HepG2 (cell line): ENCODE measurements around the gene PRPSAP1. TPM values are rescaled to one million over a fixed set of nuclear protein-coding genes. Genes with fewer than 3 reads are reported as not detected.

Experiments used
- AHDC1 ChIP-seq: sonication (generic); formaldehyde crosslinking; IDR thresholded peaks from 2 replicates; pipeline ENCODE4 v1.5.1; 2020; ENCODE audit warnings: mild to moderate bottlenecking, missing genetic modification reagents, borderline replicate concordance
- ARNTL ChIP-seq: sonication (generic); formaldehyde crosslinking; IDR thresholded peaks from 2 replicates; pipeline ENCODE4 v1.4.0; 2020; ENCODE audit warnings: mild to moderate bottlenecking, missing genetic modification reagents
- ATF1 ChIP-seq: IDR thresholded peaks from 2 replicates; pipeline ENCODE4 v1.6.1; 2016; ENCODE audit warnings: mild to moderate bottlenecking, control low read depth
- CBX1 ChIP-seq: IDR thresholded peaks from one replicate; pipeline ENCODE4 v1.6.1; 2016; ENCODE audit warnings: antibody characterized with exemption, low read depth
- ELF1 ChIP-seq: sonication (generic); formaldehyde crosslinking; IDR thresholded peaks from 2 replicates; pipeline ENCODE4 v1.4.0; 2020; ENCODE audit warnings: missing genetic modification reagents
- MBD4 ChIP-seq: IDR thresholded peaks from 2 replicates; pipeline ENCODE4 v1.6.1; 2012; ENCODE audit warnings: low read length, inconsistent platforms, borderline replicate concordance
- PRDM4 ChIP-seq: sonication (generic); formaldehyde crosslinking; IDR thresholded peaks from 2 replicates; pipeline ENCODE4 v1.9.0; 2021; ENCODE audit warnings: missing genetic modification reagents, borderline replicate concordance
- RBFOX2 ChIP-seq: fragments of 200-400 bp; formaldehyde crosslinking; IDR thresholded peaks from 2 replicates; pipeline ENCODE4 v1.6.1; 2017; ENCODE audit warnings: low read depth, mild to moderate bottlenecking, low read length
- SPEN ChIP-seq: sonication (generic); formaldehyde crosslinking; IDR thresholded peaks from 2 replicates; pipeline ENCODE4 v1.5.1; 2020; ENCODE audit warnings: low read depth, mild to moderate bottlenecking, missing genetic modification reagents
- THAP11 ChIP-seq: IDR thresholded peaks from 2 replicates; pipeline ENCODE4 v1.6.1; 2016; ENCODE audit warnings: missing biosample characterization, missing genetic modification reagents
- THYN1 ChIP-seq: sonication (generic); formaldehyde crosslinking; IDR thresholded peaks from 2 replicates; pipeline ENCODE4 v1.8.1; 2023; ENCODE audit warnings: low read depth, mild to moderate bottlenecking, moderate library complexity, missing genetic modification reagents, borderline replicate concordance
- ZIK1 ChIP-seq: sonication (generic); formaldehyde crosslinking; IDR thresholded peaks from 2 replicates; pipeline ENCODE4 v1.5.0; 2020; ENCODE audit warnings: mild to moderate bottlenecking, low read depth, missing genetic modification reagents, borderline replicate concordance
- ZNF207 ChIP-seq: fragments of 450-650 bp; IDR thresholded peaks from 2 replicates; pipeline ENCODE4 v1.6.1; 2016; ENCODE audit warnings: antibody characterized with exemption, borderline replicate concordance
- ZNF234 ChIP-seq: sonication (generic); formaldehyde crosslinking; conservative IDR thresholded peaks from 2 replicates; pipeline ENCODE4 v1.5.1; 2020; ENCODE audit warnings: mild to moderate bottlenecking, missing genetic modification reagents
- ZNF468 ChIP-seq: sonication (generic); formaldehyde crosslinking; IDR thresholded peaks from 2 replicates; pipeline ENCODE4 v1.8.0; 2022; ENCODE audit warnings: mild to moderate bottlenecking, moderate library complexity, missing genetic modification reagents
- ZNF558 ChIP-seq: sonication (generic); formaldehyde crosslinking; IDR thresholded peaks from 2 replicates; pipeline ENCODE4 v1.9.0; 2022; ENCODE audit warnings: mild to moderate bottlenecking, missing genetic modification reagents, borderline replicate concordance
- ZNF773 ChIP-seq: sonication (generic); formaldehyde crosslinking; IDR thresholded peaks from 2 replicates; pipeline ENCODE4 v1.4.0; 2020; ENCODE audit warnings: missing genetic modification reagents, borderline replicate concordance
- ZNF841 ChIP-seq: sonication (generic); formaldehyde crosslinking; IDR thresholded peaks from 2 replicates; pipeline ENCODE4 v1.8.1; 2023; ENCODE audit warnings: missing genetic modification reagents, borderline replicate concordance
- polyA plus RNA-seq, 8 experiments: library from polyadenylated mRNA; depleted of rRNA in 3 of 8; stranded (reverse) in 7 of 8; unstranded in 1 of 8; fragments of >200 nt; fragmentation: Illumina TruSeq in 4 of 8; extraction: Trizol in 4 of 8; gene quantifications; 2 replicates each; pipeline versions ENCODE4 v1.2.1 to v1.2.3, GENCODE V29; 2011 to 2016; ENCODE audit warnings: low read depth in 4 of 8, missing spikeins in 1 of 8, mixed read lengths in 1 of 8; ENCODE audit not compliant: insufficient read depth in 1 of 8
- total RNA-seq, 5 experiments: library from RNA; depleted of rRNA; stranded (reverse); fragments of >200 nt; fragmentation: Illumina TruSeq; extraction: Trizol; gene quantifications; 2 replicates each; pipeline ENCODE4 v1.2.3, GENCODE V29; 2016; ENCODE audit warnings: low read depth in 1 of 5
- TF ChIP-seq, protein P1 (sequence below): sonication (generic); formaldehyde crosslinking; IDR thresholded peaks from 2 replicates; pipeline ENCODE4 v1.5.0; 2020; ENCODE audit warnings: missing genetic modification reagents
- TF ChIP-seq, protein P2 (sequence below): sonication (generic); formaldehyde crosslinking; IDR thresholded peaks from 2 replicates; pipeline ENCODE4 v1.5.1; 2020; ENCODE audit warnings: missing genetic modification reagents, mild to moderate bottlenecking, borderline replicate concordance

PRPSAP1 gene
- total and polyA plus RNA-seq, 2 of the 13 experiments (the other 11 are each of a cell fraction or from before 2014, with no cell fraction given): 91.1 to 314 TPM

DNA sequence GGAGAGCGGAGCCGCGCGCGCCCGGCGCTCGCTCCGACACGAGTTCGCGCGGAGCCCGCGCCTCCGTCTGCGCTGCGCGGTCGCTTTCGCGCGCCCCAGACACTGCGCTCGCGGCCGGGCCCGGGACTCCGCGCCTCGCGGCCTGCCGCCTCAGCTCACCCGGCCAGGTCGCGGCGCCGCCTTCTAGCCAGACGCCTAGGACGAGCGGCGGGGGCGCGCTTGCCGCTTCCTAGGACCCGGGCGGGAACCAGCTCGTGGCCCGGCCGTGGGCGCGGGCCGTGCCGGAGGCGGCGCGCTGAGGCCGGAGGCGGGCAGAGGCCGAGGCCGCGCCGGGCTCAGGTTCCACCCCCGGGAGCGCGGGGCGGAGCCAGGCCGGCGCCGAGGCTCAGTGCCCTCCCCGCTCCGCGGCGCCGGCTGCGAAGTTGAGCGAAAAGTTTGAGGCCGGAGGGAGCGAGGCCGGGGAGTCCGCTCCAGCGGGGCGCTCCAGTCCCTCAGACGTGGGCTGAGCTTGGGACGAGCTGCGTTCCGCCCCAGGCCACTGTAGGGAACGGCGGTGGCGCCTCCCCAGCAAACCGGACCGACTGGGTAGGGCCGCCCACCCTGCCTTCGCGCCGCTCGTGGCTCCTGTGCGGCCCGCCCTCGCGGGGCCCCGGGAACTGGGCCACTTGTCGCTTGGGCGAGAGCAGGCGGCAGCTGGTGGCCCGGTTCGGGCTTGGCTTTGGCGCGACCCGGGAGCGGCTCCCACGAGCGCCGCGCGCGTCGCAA lies 30.7 kb upstream of the PRPSAP1 start, which contains the start of gene SPHK1 (continued):
- TF ChIP-seq CBX1: no peak
- no peak for TF ChIP-seq ELF1 (CRISPR knock-in tag)
- peak; percentile 85; the same call in 1 of the 2 replicates for TF ChIP-seq ZNF773 (CRISPR knock-in tag)
- peak; percentile 92; the same call in 1 of the 2 replicates for TF ChIP-seq ZIK1
- TF ChIP-seq ZNF841 (CRISPR knock-in tag): peak; percentile 80; the same call in 1 of the 2 replicates
- TF ChIP-seq ZNF207: no peak
- no peak; the same call in 1 of the 2 replicates for TF ChIP-seq ZNF468 (CRISPR knock-in tag)
- TF ChIP-seq, protein P1, sequence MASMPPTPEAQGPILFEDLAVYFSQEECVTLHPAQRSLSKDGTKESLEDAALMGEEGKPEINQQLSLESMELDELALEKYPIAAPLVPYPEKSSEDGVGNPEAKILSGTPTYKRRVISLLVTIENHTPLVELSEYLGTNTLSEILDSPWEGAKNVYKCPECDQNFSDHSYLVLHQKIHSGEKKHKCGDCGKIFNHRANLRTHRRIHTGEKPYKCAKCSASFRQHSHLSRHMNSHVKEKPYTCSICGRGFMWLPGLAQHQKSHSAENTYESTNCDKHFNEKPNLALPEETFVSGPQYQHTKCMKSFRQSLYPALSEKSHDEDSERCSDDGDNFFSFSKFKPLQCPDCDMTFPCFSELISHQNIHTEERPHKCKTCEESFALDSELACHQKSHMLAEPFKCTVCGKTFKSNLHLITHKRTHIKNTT (CRISPR knock-in tag): no peak
- no peak for TF ChIP-seq PRDM4 (CRISPR knock-in tag)
- TF ChIP-seq AHDC1 (CRISPR knock-in tag): no peak
- TF ChIP-seq ZNF234 (CRISPR knock-in tag): no peak
- TF ChIP-seq RBFOX2: peak; percentile 93
- no peak; the same call in 1 of the 2 replicates for TF ChIP-seq ZNF558 (CRISPR knock-in tag)
- no peak for TF ChIP-seq ATF1
- TF ChIP-seq THYN1 (CRISPR knock-in tag): no peak
- TF ChIP-seq, protein P2, sequence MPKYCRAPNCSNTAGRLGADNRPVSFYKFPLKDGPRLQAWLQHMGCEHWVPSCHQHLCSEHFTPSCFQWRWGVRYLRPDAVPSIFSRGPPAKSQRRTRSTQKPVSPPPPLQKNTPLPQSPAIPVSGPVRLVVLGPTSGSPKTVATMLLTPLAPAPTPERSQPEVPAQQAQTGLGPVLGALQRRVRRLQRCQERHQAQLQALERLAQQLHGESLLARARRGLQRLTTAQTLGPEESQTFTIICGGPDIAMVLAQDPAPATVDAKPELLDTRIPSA (CRISPR knock-in tag): no peak
- 0 out of 2 replicates have a peak, but pooled peaks have one; percentile 30 for TF ChIP-seq THAP11 (CRISPR knock-in tag)
- TF ChIP-seq SPEN (CRISPR knock-in tag): peak; percentile 41; the same call in 1 of the 2 replicates
- no peak; the same call in 1 of the 2 replicates for TF ChIP-seq ARNTL (CRISPR knock-in tag)
- TF ChIP-seq MBD4: no peak
